Measurements from ENCODE around the gene RAPGEF2.

GRCh38 chr4:159205466-159205865 is 102.6 kb downstream of the RAPGEF2 start:
- TF ChIP-seq TCF7L2 (IDR thresholded peaks at IDR 0.05; ENCODE audit: borderline replicate concordance, low read depth, low read length) (no peak), ZBTB8A (tag by site-specific recombination; IDR thresholded peaks at IDR 0.05) (no peak), CTCF (tag by site-specific recombination; IDR thresholded peaks at IDR 0.05) (no peak), REPIN1 (tag by site-specific recombination; IDR thresholded peaks at IDR 0.05; ENCODE audit: low read depth) (no peak), ZNF169 (tag by site-specific recombination; IDR thresholded peaks at IDR 0.05) (no peak)

All from HEK293 (cell line).